Epithelial cell of prostate (primary cell): ENCODE measurements around the gene POLN.
"Not testable (repeated sequence)": the region's sequence is repeated elsewhere in the genome, so short reads cannot be mapped to it uniquely, and the experiment has no call there.

Source experiments
- DNase-seq: peaks from one replicate; pipeline ENCODE4 v3.0.0-alpha.2; 2011; ENCODE audit warnings: low read depth, low spot score
- H3K27ac ChIP-seq: fragments of 450-650 bp; 2 replicates; pipeline ENCODE4 v1.5.1; 2017; ENCODE audit warnings: mild to moderate bottlenecking

POLN gene

GRCh38 chr4:2231082-2231481 is 10.8 kb downstream of the POLN start:
- no peak overlapping the region for H3K27ac ChIP-seq
- DNase-seq, result no peak

DNA sequence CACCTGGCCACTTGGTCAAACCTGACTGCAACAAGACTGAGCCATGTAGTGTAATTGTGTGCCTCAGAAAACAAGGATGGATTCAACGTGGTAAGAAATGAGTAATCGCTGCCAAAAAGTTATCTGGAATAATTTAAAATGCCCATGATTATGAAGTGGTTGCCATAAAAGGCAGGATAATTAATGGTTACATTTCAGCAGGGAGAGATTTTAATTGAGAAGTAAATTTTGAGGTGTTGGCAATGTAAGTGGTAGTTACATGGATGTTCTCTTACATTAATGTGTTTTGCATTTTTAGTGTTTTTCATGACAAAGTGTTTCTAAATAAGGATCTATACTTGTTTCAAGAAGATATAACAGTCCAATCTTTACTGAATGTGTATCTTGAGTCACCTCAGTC is 15.7 kb downstream of the POLN start:
- H3K27ac ChIP-seq, result no peak overlapping the region
- DNase-seq, result no peak

GRCh38 chr4:2222838-2223237 is 19.1 kb downstream of the POLN start:
- H3K27ac ChIP-seq, result no peak overlapping the region
- no peak for DNase-seq

- DNase-seq, H3K27ac ChIP-seq: not testable (repeated sequence)
Observed at GRCh38 chr4:2221378-2221777, 20.5 kb downstream of the POLN start.

DNA sequence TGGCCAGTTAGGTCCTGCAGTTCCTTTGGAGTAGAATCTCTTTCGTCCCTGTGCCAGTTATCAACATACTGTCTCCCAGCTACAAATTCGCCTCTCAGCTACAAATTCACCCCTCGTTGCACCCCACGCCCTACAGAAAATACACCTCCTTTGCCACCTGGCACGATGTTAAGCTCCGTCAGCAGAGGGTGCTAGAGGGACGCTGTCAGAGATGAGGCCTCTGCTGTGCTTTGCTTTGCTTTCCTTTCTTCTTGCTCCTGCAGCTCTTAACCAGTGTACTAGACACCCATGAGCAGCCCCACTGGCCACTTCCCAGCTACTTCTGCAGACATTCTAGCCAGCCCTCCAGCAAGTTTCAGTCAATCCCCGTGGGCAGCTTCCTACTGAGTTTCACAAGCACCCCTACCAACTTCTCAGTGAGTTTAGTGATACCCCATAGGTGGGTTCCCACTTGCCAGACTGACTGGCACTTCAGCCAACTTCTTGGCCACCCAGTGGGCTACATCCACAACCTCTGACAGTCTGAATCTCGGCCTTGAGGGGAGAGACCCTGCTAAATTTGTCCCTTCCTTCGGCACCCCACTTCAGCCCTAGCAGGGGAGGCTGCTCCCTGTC is 21.8 kb downstream of the POLN start:
- H3K27ac ChIP-seq, result no peak overlapping the region
- no peak for DNase-seq

- H3K27ac ChIP-seq, result no peak overlapping the region
- DNase-seq, result no peak
Observed at GRCh38 chr4:2219233-2219760, 22.6 kb downstream of the POLN start.

- no peak for DNase-seq
- no peak overlapping the region for H3K27ac ChIP-seq
Observed at GRCh38 chr4:2218436-2218835, 23.5 kb downstream of the POLN start.

GRCh38 chr4:2217726-2218125 is 24.2 kb downstream of the POLN start:
- no peak overlapping the region for H3K27ac ChIP-seq
- DNase-seq, result peak; percentile 37

- DNase-seq, result no peak
Observed at GRCh38 chr4:2212831-2213230, 29.1 kb downstream of the POLN start.

GRCh38 chr4:2202789-2203188 is 39.1 kb downstream of the POLN start:
- not testable (repeated sequence) for DNase-seq

More at GRCh38 chr4:2212831-2213230, 29.1 kb downstream of the POLN start:
- no peak overlapping the region for H3K27ac ChIP-seq

GRCh38 chr4:2194496-2194895 is 47.4 kb downstream of the POLN start:
- no peak for DNase-seq

More at GRCh38 chr4:2202789-2203188, 39.1 kb downstream of the POLN start:
- H3K27ac ChIP-seq, result not testable (repeated sequence)

DNA sequence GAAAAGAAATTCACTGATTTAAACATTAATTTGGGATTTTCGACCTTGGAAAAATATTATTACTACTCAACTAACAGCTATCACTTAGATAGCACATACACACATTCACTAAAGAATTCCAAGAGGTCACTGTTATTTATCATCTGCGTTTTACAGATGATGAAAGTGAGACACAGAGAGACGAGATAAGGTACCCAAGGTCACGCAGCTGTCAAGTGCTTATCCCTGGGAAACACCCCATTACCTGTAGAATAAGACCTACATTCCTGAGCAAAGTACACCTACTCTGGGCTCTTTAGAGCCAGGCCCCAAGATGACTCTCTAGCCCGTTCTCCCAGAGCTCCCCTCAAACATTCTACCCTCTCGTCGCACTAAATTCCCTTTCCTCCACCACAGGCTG is 48.6 kb downstream of the POLN start:
- no peak overlapping the region for H3K27ac ChIP-seq
- no peak for DNase-seq

More at GRCh38 chr4:2194496-2194895, 47.4 kb downstream of the POLN start:
- H3K27ac ChIP-seq, result no peak overlapping the region

DNA sequence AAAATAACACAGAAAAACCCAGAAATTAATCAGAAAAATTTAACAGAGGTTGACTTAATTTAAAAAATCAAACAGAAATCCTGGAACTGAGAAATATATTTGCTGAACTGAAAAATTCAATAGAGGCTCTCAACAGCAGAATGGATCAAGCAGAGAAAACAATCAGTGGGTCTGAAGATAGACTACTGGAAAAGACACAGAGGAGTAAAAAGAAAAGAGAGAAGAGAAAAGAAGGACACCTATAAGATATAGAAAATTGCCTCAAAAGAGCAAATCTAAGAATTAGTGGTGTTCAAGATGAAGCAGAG is 55.1 kb downstream of the POLN start:
- H3K27ac ChIP-seq, result no peak overlapping the region
- DNase-seq, result no peak

DNA sequence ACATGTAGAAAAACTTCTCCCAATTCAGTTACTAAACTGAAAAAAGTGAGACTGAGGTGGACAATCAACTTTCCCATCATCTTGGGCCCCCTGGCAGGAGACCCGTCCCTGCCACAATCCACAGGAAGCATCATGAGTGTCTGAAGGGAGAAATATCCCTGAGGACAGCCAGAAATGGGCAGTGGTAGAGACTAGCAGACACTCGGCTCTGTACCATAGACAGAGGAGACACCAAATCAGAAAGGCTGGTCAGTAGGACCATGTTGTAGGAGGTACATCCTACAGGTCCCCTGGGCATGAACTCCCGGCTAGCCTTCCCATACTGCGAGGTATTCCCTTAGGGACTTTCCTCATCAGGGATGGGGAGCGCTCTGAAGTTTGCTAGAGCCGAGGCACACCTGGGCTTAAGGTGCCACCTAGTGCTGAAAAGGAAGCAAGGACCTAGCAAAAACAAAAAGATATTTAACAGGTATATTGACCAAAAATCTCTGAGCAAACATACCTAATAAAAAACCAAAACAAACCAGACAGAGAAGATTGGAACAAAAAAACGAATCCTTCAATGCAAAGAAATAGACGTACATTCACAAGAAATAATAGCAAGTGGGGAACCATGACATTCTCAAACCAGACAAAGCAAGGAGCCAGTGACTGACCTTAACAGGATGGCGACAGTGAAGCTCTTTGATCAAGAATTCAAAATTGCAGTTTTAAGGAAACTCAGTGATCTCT is 55.6 kb downstream of the POLN start:
- no peak for DNase-seq

GRCh38 chr4:2183394-2183793 is 58.5 kb downstream of the POLN start:
- no peak overlapping the region for H3K27ac ChIP-seq
- no peak for DNase-seq

More for the DNA sequence above, 55.6 kb downstream of the POLN start:
- no peak overlapping the region for H3K27ac ChIP-seq

DNA sequence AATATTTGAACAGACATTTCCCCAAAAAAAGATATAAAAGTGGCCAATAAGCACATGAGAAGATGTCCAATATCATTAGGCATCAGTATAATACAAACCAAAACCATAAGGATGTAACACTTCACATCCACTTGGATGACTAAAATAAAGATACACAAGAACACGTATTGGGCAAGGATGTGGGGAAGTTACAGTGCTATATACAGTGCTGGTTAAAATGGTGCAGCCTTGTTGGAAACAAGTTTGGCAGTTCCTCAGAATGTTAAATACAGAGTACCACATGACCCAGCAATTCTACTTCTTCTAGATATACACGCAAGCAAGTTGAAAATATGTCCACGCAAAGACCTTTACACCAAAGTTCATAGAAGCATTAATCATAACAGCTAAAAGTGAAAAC is 58.9 kb downstream of the POLN start:
- H3K27ac ChIP-seq, result no peak overlapping the region
- DNase-seq, result no peak

DNA sequence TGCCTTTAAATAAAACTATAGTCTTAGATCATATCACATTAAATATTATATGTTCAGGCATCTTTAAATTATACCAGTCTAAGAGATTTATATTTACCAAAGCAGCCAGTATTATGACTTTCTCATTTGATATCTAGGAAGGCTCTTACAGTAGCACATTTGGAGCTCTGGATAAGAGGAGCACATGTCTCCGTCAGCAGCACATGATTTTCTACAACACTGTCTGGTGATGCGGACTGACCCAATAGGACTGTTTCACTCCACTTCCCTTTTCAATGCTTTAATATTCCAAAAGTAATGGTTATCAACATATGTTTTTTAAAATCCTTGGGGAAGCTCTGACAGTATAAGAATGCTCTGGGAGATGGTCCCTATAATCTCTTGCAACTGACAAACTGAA is 61.5 kb downstream of the POLN start:
- DNase-seq, result no peak

GRCh38 chr4:2179717-2180116 is 62.2 kb downstream of the POLN start:
- no peak overlapping the region for H3K27ac ChIP-seq
- no peak for DNase-seq

More for the DNA sequence above, 61.5 kb downstream of the POLN start:
- no peak overlapping the region for H3K27ac ChIP-seq

DNA sequence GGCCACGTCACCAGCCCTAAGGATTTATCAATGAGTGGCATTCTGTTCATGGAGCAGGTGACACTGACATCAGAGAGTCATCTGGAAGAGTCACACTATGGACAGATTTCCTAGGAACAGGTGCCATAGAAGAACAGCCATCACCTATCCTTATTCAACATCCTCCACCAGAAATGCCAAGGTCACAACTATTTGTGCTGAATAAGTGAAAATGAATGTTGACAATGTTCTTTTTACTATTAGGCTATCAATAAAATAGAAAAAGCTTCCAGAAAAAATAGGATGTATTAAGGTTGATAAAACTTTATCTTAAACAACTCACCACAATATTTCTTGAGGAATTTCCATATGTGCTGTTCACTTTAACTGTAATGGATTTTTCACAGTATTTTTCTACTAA is 62.9 kb downstream of the POLN start:
- DNase-seq, result no peak
- no peak overlapping the region for H3K27ac ChIP-seq

GRCh38 chr4:2177443-2178093 is 64.4 kb downstream of the POLN start:
- no peak for DNase-seq
- no peak overlapping the region for H3K27ac ChIP-seq

GRCh38 chr4:2175990-2176698 is 65.8 kb downstream of the POLN start:
- H3K27ac ChIP-seq, result no peak overlapping the region
- no peak for DNase-seq
